HepG2 (cell line): ENCODE data around the gene LINGO1. TPM values are rescaled to one million over a fixed set of nuclear protein-coding genes. Genes with fewer than 3 reads are reported as not detected.

ENCODE experiments used
- ATAC-seq: fragments of 200-7000 bp; cut with Tn5 transposase; 3 replicates; pipeline ENCODE4 v1.9.1; 2020; ENCODE audit warnings: mild to moderate bottlenecking, moderate library complexity
- BruUV-seq: library from RNA; stranded (reverse); fragments of 400-500 nt; replicated peaks from 2 replicates; lab custom pipeline; 2021; lab: Mats Ljungman, UMichigan
- CTCF ChIA-PET: fragments of 300-600 bp; formaldehyde crosslinking; extraction: SDS; loops from one replicate; lab custom pipeline; 2021; ENCODE audit warnings: low total read pairs, inconsistent platforms, low intra/inter-chr PET ratio; lab: Yijun Ruan, JAX
- POLR2A ChIA-PET: fragments of 350-600 bp; sonication (Branson Sonifier 250); formaldehyde crosslinking; loops from one replicate; lab custom pipeline; 2020; ENCODE audit warnings: antibody characterized with exemption, inconsistent platforms; lab: Yijun Ruan, JAX
- DNase-seq: peaks from one replicate; pipeline ENCODE4 v3.0.0-alpha.2; 2015; ENCODE audit warnings: low spot score
- FAIRE-seq: peaks from 3 replicates; lab custom pipeline; 2011; peaks lifted over from hg19 to GRCh38; lab: Jason Lieb, UNC
- H2AFZ ChIP-seq: one replicate; pipeline ENCODE4 v1.6.1; 2011; ENCODE audit warnings: low read length, inconsistent platforms
- H3K27ac ChIP-seq: fragments of 300-600 bp; 3 replicates; pipeline ENCODE4 v1.8.0; 2011; ENCODE audit warnings: mixed run types, mild to moderate bottlenecking, mixed read lengths, low read length, inconsistent platforms; ENCODE audit not compliant: insufficient read depth; ENCODE audit errors: extremely low read length
- H3K27me3 ChIP-seq, 2 experiments: fragments of 200-600 bp in 1 of 2; 2 replicates in 1 of 2; 3 replicates in 1 of 2; pipeline versions ENCODE4 v1.6.0 to v1.8.0; 2011; ENCODE audit warnings: low read length in 2 of 2, mild to moderate bottlenecking in 2 of 2, moderate library complexity in 2 of 2, inconsistent platforms in 1 of 2; ENCODE audit not compliant: insufficient read depth in 2 of 2, control insufficient read depth in 1 of 2
- H3K36me3 ChIP-seq, 2 experiments: fragments of 200-600 bp in 1 of 2; replicated peaks in 1 of 2; 2 replicates in 1 of 2; 3 replicates in 1 of 2; pipeline versions ENCODE4 v1.5.1 to v1.8.0; 2011; ENCODE audit warnings: low read length in 2 of 2, inconsistent platforms in 1 of 2; ENCODE audit not compliant: insufficient read depth in 2 of 2, control insufficient read depth in 1 of 2
- H3K4me1 ChIP-seq: 2 replicates; pipeline ENCODE4 v1.5.1; 2012; ENCODE audit warnings: low read length, inconsistent platforms; ENCODE audit not compliant: insufficient read depth
- H3K4me2 ChIP-seq: 2 replicates; pipeline ENCODE4 v1.6.0; 2011; ENCODE audit warnings: low read depth, low read length, inconsistent platforms
- H3K4me3 ChIP-seq, 3 experiments: fragments of 200-600 bp in 1 of 3; sonication (generic), shearing (Covaris generic) in 1 of 3; replicated peaks in 1 of 3; 2 replicates each; pipeline ENCODE4 v1.5.1; 2011 to 2016; ENCODE audit warnings: low read length in 3 of 3, inconsistent platforms in 2 of 3, low read depth in 2 of 3, mild to moderate bottlenecking in 2 of 3, control low read depth in 1 of 3, mixed read lengths in 1 of 3; ENCODE audit not compliant: insufficient read depth in 1 of 3
- H3K79me2 ChIP-seq: one replicate; pipeline ENCODE4 v1.6.1; 2011; ENCODE audit warnings: low read length, inconsistent platforms; ENCODE audit not compliant: insufficient read depth
- H3K9ac ChIP-seq: 2 replicates; pipeline ENCODE4 v1.6.0; 2011; ENCODE audit warnings: mild to moderate bottlenecking, low read depth, low read length, inconsistent platforms; ENCODE audit not compliant: insufficient read depth
- H3K9me3 ChIP-seq: 2 replicates; pipeline ENCODE4 v1.5.1; 2012; ENCODE audit warnings: mild to moderate bottlenecking, low read length
- H4K20me1 ChIP-seq: 2 replicates; pipeline ENCODE4 v1.6.0; 2011; ENCODE audit warnings: inconsistent platforms, mild to moderate bottlenecking, low read length, moderate library complexity; ENCODE audit not compliant: insufficient read depth
- AKAP8 ChIP-seq: sonication (generic); formaldehyde crosslinking; IDR thresholded peaks from 2 replicates; pipeline ENCODE4 v1.5.1; 2020; ENCODE audit warnings: mild to moderate bottlenecking, missing genetic modification reagents
- CBX1 ChIP-seq: IDR thresholded peaks from one replicate; pipeline ENCODE4 v1.6.1; 2016; ENCODE audit warnings: antibody characterized with exemption, low read depth
- CBX5 ChIP-seq: sonication (generic); formaldehyde crosslinking; IDR thresholded peaks from 2 replicates; pipeline ENCODE4 v1.4.0; 2020; ENCODE audit warnings: missing genetic modification reagents, borderline replicate concordance
- FOXJ3 ChIP-seq: sonication (generic); formaldehyde crosslinking; IDR thresholded peaks from 2 replicates; pipeline ENCODE4 v1.4.0; 2020; ENCODE audit warnings: missing genetic modification reagents, mild to moderate bottlenecking, borderline replicate concordance
- HDAC1 ChIP-seq: sonication (generic); formaldehyde crosslinking; IDR thresholded peaks from 2 replicates; pipeline ENCODE4 v1.5.1; 2020; ENCODE audit warnings: mild to moderate bottlenecking, missing genetic modification reagents
- NFKBIZ ChIP-seq: IDR thresholded peaks from 2 replicates; pipeline ENCODE4 v1.6.1; 2018; ENCODE audit warnings: missing genetic modification reagents, missing compliant biosample characterization
- RCOR2 ChIP-seq: IDR thresholded peaks from 2 replicates; pipeline ENCODE4 v1.6.1; 2016; ENCODE audit warnings: missing biosample characterization, missing genetic modification reagents
- REXO4 ChIP-seq: sonication (generic); formaldehyde crosslinking; IDR thresholded peaks from 2 replicates; pipeline ENCODE4 v1.8.0; 2022; ENCODE audit warnings: missing genetic modification reagents, mild to moderate bottlenecking, borderline replicate concordance
- SMAD1 ChIP-seq: sonication (generic); formaldehyde crosslinking; IDR thresholded peaks from 2 replicates; pipeline ENCODE4 v1.4.0; 2020; ENCODE audit warnings: missing genetic modification reagents, low read depth, mild to moderate bottlenecking, borderline replicate concordance
- TMF1 ChIP-seq: sonication (generic); formaldehyde crosslinking; IDR thresholded peaks from 2 replicates; pipeline ENCODE4 v1.8.1; 2022; ENCODE audit warnings: low read depth, missing genetic modification reagents
- ZFP1 ChIP-seq: IDR thresholded peaks from 2 replicates; pipeline ENCODE4 v1.6.1; 2016
- ZNF12 ChIP-seq: sonication (generic); formaldehyde crosslinking; IDR thresholded peaks from 2 replicates; pipeline ENCODE4 v1.5.0; 2020; ENCODE audit warnings: missing genetic modification reagents
- ZNF3 ChIP-seq: IDR thresholded peaks from 2 replicates; pipeline ENCODE4 v1.7.0; 2017; ENCODE audit warnings: inconsistent platforms
- ZNF704 ChIP-seq: sonication (generic); formaldehyde crosslinking; IDR thresholded peaks from 2 replicates; pipeline ENCODE4 v1.8.1; 2023; ENCODE audit warnings: mild to moderate bottlenecking, inconsistent platforms, moderate library complexity, missing genetic modification reagents, borderline replicate concordance
- ZNF768 ChIP-seq: sonication (generic); formaldehyde crosslinking; IDR thresholded peaks from 2 replicates; pipeline ENCODE4 v1.4.0; 2020; ENCODE audit warnings: missing genetic modification reagents
- WGBS: methylation state at CpG from one replicate; pipeline ENCODE4 v1.1.6; 2017; ENCODE audit warnings: low lambda C conversion rate; 5-methylcytosine and 5-hydroxymethylcytosine counted together
- in situ Hi-C: cut with HindIII; loops from 2 replicates; pipeline ENCODE4 v1.10.0; 2017; ENCODE audit warnings: low pct_unique_long_range_greater_than_20kb; ENCODE audit not compliant: extremely low pct_ligation_motif_present
- intact Hi-C: fragments of 100-400 bp; cut with micrococcal nuclease; formaldehyde crosslinking; loops from one replicate; pipeline ENCODE4 v1.10.0; 2022; ENCODE audit not compliant: unreplicated experiment
- polyA plus RNA-seq, 8 experiments: library from polyadenylated mRNA; depleted of rRNA in 3 of 8; stranded (reverse) in 7 of 8; unstranded in 1 of 8; fragments of >200 nt; fragmentation: Illumina TruSeq in 4 of 8; extraction: Trizol in 4 of 8; gene quantifications; 2 replicates each; pipeline versions ENCODE4 v1.2.1 to v1.2.3, GENCODE V29; 2011 to 2016; ENCODE audit warnings: low read depth in 4 of 8, missing spikeins in 1 of 8, mixed read lengths in 1 of 8; ENCODE audit not compliant: insufficient read depth in 1 of 8
- total RNA-seq, 5 experiments: library from RNA; depleted of rRNA; stranded (reverse); fragments of >200 nt; fragmentation: Illumina TruSeq; extraction: Trizol; gene quantifications; 2 replicates each; pipeline ENCODE4 v1.2.3, GENCODE V29; 2016; ENCODE audit warnings: low read depth in 1 of 5

LINGO1 gene
- total and polyA plus RNA-seq, 2 of the 13 experiments (the other 11 are each of a cell fraction or from before 2014, with no cell fraction given): 0.07 TPM; not detected in 1

DNA sequence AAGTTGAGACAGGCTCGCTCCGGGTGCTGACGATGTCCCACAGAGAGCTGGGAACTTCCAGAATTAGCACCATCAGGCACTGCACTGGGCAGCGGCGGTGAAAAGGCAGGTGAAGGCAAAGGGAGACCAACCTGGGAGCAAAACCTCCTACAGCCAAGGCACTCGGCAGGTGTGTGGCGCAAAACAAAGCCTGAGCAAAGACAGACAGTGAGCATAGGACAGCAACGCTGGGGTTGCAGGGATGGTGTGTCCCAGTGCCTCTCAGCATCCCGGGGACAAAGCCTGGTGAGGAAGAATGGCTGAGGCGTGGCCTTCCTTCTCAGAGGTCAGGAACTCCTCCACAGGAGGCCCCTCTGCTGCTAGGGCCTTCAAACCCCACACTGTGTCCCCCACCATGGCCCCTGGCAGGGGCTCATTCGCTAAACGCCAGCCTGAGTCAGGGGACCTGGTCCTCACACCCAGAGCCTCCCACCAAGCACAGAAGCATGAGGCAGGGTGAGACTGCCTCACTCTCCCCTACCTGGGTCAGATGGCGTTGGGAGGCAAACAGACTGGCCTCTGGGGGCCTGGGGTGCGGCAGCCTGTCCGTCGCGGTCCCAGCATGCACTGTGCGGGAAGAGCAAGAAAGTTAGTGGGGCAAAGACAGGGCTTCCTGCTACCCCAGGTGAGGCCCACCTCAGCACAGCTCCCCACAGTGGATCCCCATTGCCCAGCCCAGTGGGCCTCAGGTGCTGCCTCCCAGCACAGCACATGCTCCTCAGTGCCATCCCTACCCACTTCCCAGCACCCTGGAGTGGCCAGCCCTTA lies 44.1 kb upstream of the LINGO1 start (continued):
- TF ChIP-seq ZNF704 (CRISPR knock-in tag): no peak
- TF ChIP-seq RCOR2 (CRISPR knock-in tag): no peak
- TF ChIP-seq SMAD1 (CRISPR knock-in tag): no peak
- TF ChIP-seq AKAP8 (CRISPR knock-in tag): no peak

- H3K27me3 ChIP-seq: peaks cover 1 to 7% of the 10 kb centered on the region in 2 experiments; a peak in 4 of 5 replicates
- no peaks in the 10 kb centered on the region for H4K20me1 ChIP-seq
- ChIA-PET CTCF (no interaction called here), POLR2A (no interaction called here)
- no peaks in the 10 kb centered on the region for H3K36me3 ChIP-seq
- WGBS: 4% methylated on average over 4 of the region's 5 CpGs
- BruUV-seq: no TSS peak
- H3K4me1 ChIP-seq: no peaks in the 10 kb centered on the region
- H2AFZ ChIP-seq: no peak overlapping the region
- FAIRE-seq (no peak), DNase-seq (no peak), ATAC-seq (no peak)
- no peak overlapping the region for H3K27ac ChIP-seq
- no peak overlapping the region for H3K4me2 ChIP-seq
- H3K9me3 ChIP-seq: no peaks in the 10 kb centered on the region
- H3K79me2 ChIP-seq: no peaks in the 10 kb centered on the region
- intact Hi-C loops (no loop called here), in situ Hi-C loops (no loop called here)
- H3K9ac ChIP-seq: no peak overlapping the region
- TF ChIP-seq HDAC1 (CRISPR knock-in tag) (no peak), CBX1 (no peak), ZNF12 (CRISPR knock-in tag) (no peak), ZFP1 (CRISPR knock-in tag) (no peak), NFKBIZ (CRISPR knock-in tag) (no peak), CBX5 (no peak), TMF1 (CRISPR knock-in tag) (no peak), FOXJ3 (CRISPR knock-in tag) (no peak), ZNF3 (CRISPR knock-in tag) (no peak), ZNF768 (CRISPR knock-in tag) (no peak), REXO4 (CRISPR knock-in tag) (no peak)
- H3K4me3 ChIP-seq: no peak overlapping the region
Observed at GRCh38 chr15:77675806-77676415, 43.2 kb upstream of the LINGO1 start.
